Loucy (cell line): ENCODE results near the gene BRD8.
"Not testable (repeated sequence)": the region's sequence is repeated elsewhere in the genome, so short reads cannot be mapped to it uniquely, and the experiment has no call there.

Experiments
- H2AFZ ChIP-seq: fragments of 200-600 bp; sonication (generic); 2 replicates; pipeline ENCODE4 v1.6.0; 2016; ENCODE audit warnings: antibody characterized with exemption, mild to moderate bottlenecking, low read length, moderate library complexity
- H3F3A ChIP-seq: fragments of 200-600 bp; 2 replicates; pipeline ENCODE4 v1.6.0; 2016; ENCODE audit warnings: antibody characterized with exemption, low read depth, mild to moderate bottlenecking
- H3K27me3 ChIP-seq: fragments of 200-600 bp; sonication (generic); 2 replicates; pipeline ENCODE4 v1.6.1; 2014; ENCODE audit warnings: low read length, mild to moderate bottlenecking; ENCODE audit not compliant: insufficient read depth, poor library complexity, severe bottlenecking
- H3K36me3 ChIP-seq: fragments of 200-600 bp; sonication (generic); 2 replicates; pipeline ENCODE4 v1.6.1; 2016; ENCODE audit warnings: low read length; ENCODE audit not compliant: insufficient read depth
- H3K4me1 ChIP-seq: fragments of 200-600 bp; sonication (generic); 2 replicates; pipeline ENCODE4 v1.5.1; 2014; ENCODE audit warnings: low read length, mild to moderate bottlenecking; ENCODE audit not compliant: insufficient read depth, poor library complexity, severe bottlenecking
- H3K4me2 ChIP-seq: fragments of 200-600 bp; sonication (generic); 2 replicates; pipeline ENCODE4 v1.6.0; 2014; ENCODE audit warnings: antibody characterized with exemption, low read length, low read depth, mild to moderate bottlenecking; ENCODE audit not compliant: poor library complexity, severe bottlenecking
- H3K4me3 ChIP-seq: fragments of 200-600 bp; sonication (generic); 2 replicates; pipeline ENCODE4 v1.5.1; 2014; ENCODE audit warnings: low read length, mild to moderate bottlenecking, mixed read lengths; ENCODE audit not compliant: poor library complexity, severe bottlenecking
- H3K79me2 ChIP-seq: fragments of 200-600 bp; sonication (generic); 2 replicates; pipeline ENCODE4 v1.6.1; 2014; ENCODE audit warnings: low read length; ENCODE audit not compliant: insufficient read depth
- H3K9ac ChIP-seq: fragments of 200-600 bp; sonication (generic); 2 replicates; pipeline ENCODE4 v1.6.0; 2014; ENCODE audit warnings: mild to moderate bottlenecking, low read depth, low read length, moderate library complexity; ENCODE audit not compliant: poor library complexity, severe bottlenecking
- H3K9me2 ChIP-seq: fragments of 200-600 bp; sonication (generic); replicated peaks from 2 replicates; pipeline ENCODE4 v1.6.1; 2016; ENCODE audit warnings: low read depth, low read length, mixed read lengths
- H3K9me3 ChIP-seq: fragments of 200-600 bp; sonication (generic); 2 replicates; pipeline ENCODE4 v1.6.1; 2014; ENCODE audit warnings: mild to moderate bottlenecking, antibody characterized with exemption, low read length, low read depth; ENCODE audit not compliant: insufficient read depth
- H4K20me1 ChIP-seq: fragments of 200-600 bp; sonication (generic); 2 replicates; pipeline ENCODE4 v1.6.0; 2014; ENCODE audit warnings: antibody characterized with exemption, low read length, mild to moderate bottlenecking; ENCODE audit not compliant: insufficient read depth, poor library complexity, severe bottlenecking
- EZH2phosphoT487 ChIP-seq: fragments of 200-600 bp; IDR thresholded peaks from 2 replicates; pipeline ENCODE4 v1.6.1; 2018; ENCODE audit warnings: antibody characterized with exemption, mild to moderate bottlenecking, moderate library complexity, borderline replicate concordance
- TF ChIP-seq, protein P1 (sequence below): fragments of 200-600 bp; sonication (generic); conservative IDR thresholded peaks from 2 replicates; pipeline ENCODE4 v1.5.1; 2014; ENCODE audit warnings: mild to moderate bottlenecking, antibody characterized with exemption, low read length

BRD8 gene

DNA sequence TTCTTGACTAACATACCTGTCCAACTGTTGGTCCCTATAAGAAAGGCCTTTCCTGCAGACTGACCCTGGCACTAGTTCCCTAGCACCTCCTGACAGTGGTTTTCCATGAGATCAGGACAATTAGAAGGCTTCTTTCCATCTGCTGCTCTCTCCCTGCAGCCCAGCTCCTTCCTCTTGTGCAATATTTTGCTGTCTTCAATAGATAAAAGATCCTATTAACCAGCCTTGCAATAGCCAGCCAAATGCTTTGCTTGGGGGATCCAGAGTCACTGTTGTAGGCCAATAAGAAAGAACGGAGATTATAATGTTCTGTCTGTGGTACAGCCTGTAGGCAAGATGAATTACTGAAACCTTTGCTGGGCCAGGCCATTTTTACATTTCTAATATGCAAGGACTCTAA is 20.8 kb downstream of the BRD8 start:
- Histone ChIP-seq H2AFZ (no peak overlapping the region), H3K9me3 (no peaks in the 10 kb centered on the region), H3K36me3 (peaks cover 61% of the 10 kb centered on the region; the same call in 1 of the 2 replicates), H3K4me2 (no peak overlapping the region), H3F3A (no peaks in the 10 kb centered on the region), H3K9ac (no peak overlapping the region), H3K9me2 (no peaks in the 10 kb centered on the region), H3K27me3 (no peaks in the 10 kb centered on the region), H3K4me1 (no peaks in the 10 kb centered on the region), H4K20me1 (no peaks in the 10 kb centered on the region), H3K4me3 (no peak overlapping the region), H3K79me2 (no peaks in the 10 kb centered on the region)
- TF ChIP-seq, protein P1, sequence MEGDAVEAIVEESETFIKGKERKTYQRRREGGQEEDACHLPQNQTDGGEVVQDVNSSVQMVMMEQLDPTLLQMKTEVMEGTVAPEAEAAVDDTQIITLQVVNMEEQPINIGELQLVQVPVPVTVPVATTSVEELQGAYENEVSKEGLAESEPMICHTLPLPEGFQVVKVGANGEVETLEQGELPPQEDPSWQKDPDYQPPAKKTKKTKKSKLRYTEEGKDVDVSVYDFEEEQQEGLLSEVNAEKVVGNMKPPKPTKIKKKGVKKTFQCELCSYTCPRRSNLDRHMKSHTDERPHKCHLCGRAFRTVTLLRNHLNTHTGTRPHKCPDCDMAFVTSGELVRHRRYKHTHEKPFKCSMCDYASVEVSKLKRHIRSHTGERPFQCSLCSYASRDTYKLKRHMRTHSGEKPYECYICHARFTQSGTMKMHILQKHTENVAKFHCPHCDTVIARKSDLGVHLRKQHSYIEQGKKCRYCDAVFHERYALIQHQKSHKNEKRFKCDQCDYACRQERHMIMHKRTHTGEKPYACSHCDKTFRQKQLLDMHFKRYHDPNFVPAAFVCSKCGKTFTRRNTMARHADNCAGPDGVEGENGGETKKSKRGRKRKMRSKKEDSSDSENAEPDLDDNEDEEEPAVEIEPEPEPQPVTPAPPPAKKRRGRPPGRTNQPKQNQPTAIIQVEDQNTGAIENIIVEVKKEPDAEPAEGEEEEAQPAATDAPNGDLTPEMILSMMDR, result no peak
- no peak for TF ChIP-seq EZH2phosphoT487

DNA sequence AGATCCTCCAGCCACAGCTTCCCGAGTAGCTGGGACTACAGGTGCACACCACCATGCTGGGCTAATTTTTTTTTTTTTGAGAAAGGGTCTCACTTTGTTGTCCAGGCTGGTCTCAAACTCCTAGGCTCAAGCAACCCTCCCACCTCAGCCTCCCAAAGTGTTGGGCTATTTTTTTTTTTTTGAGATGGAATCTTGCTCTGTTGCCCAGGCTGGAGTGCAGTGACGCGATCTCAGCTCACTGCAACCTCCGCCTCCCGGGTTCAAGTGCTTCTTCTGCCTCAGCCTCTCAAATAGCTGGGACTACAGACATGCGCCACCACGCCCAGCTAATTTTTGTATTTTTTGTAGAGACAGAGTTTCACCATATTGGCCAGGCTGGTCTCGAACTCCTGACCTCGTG is 22.5 kb downstream of the BRD8 start:
- H3K4me2 ChIP-seq, H3K4me1 ChIP-seq, H3K9me2 ChIP-seq, H2AFZ ChIP-seq, H3K9ac ChIP-seq, H3K4me3 ChIP-seq, H4K20me1 ChIP-seq, H3K27me3 ChIP-seq, H3K79me2 ChIP-seq, H3K9me3 ChIP-seq, H3F3A ChIP-seq: not testable (repeated sequence)
- H3K36me3 ChIP-seq, result peaks cover 45% of the 10 kb centered on the region; the same call in 1 of the 2 replicates

DNA sequence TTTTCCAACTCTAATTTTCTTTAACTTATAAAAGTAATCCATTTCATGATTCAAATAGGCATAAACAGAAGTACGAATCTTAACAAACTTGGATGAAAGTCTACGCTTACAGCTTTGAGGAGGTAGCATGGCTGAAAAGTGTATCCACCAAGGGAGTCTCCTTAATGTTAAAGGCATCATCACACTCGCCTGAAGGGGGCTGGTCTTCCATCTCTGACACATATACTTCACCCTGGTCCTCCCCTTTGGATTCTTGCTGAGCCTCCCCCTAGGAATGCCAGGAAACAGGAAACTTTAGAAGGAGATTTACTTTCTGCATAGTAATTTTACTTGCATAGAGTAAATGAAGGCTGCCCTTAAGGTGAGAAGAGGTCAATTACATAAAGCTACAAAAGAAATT is 28.9 kb downstream of the BRD8 start:
- Histone ChIP-seq H3K27me3 (no peaks in the 10 kb centered on the region), H4K20me1 (no peaks in the 10 kb centered on the region), H3K4me3 (no peak overlapping the region), H3K9ac (no peak overlapping the region), H3K4me1 (no peaks in the 10 kb centered on the region), H3K4me2 (no peak overlapping the region), H3K36me3 (no peaks in the 10 kb centered on the region), H3K9me3 (no peaks in the 10 kb centered on the region), H3K79me2 (no peaks in the 10 kb centered on the region), H3F3A (no peaks in the 10 kb centered on the region), H3K9me2 (no peaks in the 10 kb centered on the region), H2AFZ (no peak overlapping the region)
- TF ChIP-seq EZH2phosphoT487, result no peak
- TF ChIP-seq, protein P1, result no peak

DNA sequence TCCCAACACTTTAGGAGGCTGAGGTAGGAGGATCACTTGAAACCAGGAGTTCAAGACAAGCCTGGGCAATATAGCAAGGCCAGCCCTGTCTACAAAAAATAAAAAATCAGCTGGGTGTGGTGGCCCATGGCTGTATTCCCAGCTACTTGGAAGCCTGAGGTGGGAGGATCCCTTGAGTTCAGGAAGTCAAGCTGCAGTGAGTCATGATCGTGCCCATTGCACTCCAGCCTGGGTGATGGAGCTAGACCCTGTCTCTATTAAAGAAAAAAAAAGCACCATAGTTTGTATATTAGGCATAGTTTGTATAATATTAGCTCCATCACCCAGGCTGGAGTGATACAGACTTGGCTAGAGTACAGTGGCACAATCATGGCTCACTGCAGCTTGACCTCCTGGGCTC is 29.6 kb downstream of the BRD8 start:
- no peak overlapping the region for H3K4me2 ChIP-seq
- no peaks in the 10 kb centered on the region for H3K4me1 ChIP-seq
- no peaks in the 10 kb centered on the region for H3K79me2 ChIP-seq
- no peaks in the 10 kb centered on the region for H3K36me3 ChIP-seq
- no peaks in the 10 kb centered on the region for H4K20me1 ChIP-seq
- H3F3A ChIP-seq, result no peaks in the 10 kb centered on the region
- H3K9me3 ChIP-seq, result no peaks in the 10 kb centered on the region
- H2AFZ ChIP-seq, result no peak overlapping the region
- H3K9me2 ChIP-seq, result no peaks in the 10 kb centered on the region
- H3K9ac ChIP-seq, result no peak overlapping the region
- H3K27me3 ChIP-seq, result no peaks in the 10 kb centered on the region
- no peak overlapping the region for H3K4me3 ChIP-seq
- no peak for TF ChIP-seq EZH2phosphoT487
- TF ChIP-seq, protein P1, result no peak

DNA sequence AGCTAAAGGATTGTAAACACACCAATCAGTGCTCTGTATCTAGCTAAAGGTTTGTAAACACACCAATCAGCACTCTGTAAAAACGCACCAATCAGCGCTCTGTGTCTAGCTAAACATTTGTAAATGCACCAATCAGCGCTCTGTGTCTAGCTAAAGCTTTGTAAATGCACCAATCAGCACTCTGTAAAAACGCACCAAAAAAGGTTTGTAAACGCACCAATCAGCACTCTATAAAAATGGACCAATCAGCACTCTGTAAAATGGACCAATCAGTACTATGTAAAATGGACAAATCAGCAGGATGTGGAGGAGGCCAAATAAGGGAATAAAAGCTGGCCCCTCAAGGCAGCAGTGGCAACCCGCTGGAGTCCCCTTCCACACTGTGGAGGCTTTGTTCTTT is 34.9 kb downstream of the BRD8 start:
- not testable (repeated sequence) for H3K4me2 ChIP-seq, H3K36me3 ChIP-seq, H3K79me2 ChIP-seq, H4K20me1 ChIP-seq, H3K9ac ChIP-seq, H3F3A ChIP-seq, H3K9me3 ChIP-seq, H2AFZ ChIP-seq, H3K4me3 ChIP-seq, H3K9me2 ChIP-seq, H3K4me1 ChIP-seq, H3K27me3 ChIP-seq
